Fibroblast of upper back skin (primary cell): Measurements from ENCODE around the gene ZNF594.
"Not testable (repeated sequence)": the region's sequence is repeated elsewhere in the genome, so short reads cannot be mapped to it uniquely, and the experiment has no call there.

Source experiments
- DNase-seq: peaks from one replicate; pipeline ENCODE4 v3.0.0-alpha.2; 2013

The ZNF594 gene

GRCh38 chr17:5135726-5136579, 55.7 kb downstream of the ZNF594 start:
- DNase-seq, result no peak

- not testable (repeated sequence) for DNase-seq
Observed at GRCh38 chr17:5135131-5135712, 56.4 kb downstream of the ZNF594 start.

- DNase-seq, result not testable (repeated sequence)
Observed at GRCh38 chr17:5134571-5134970, 57.1 kb downstream of the ZNF594 start.

GRCh38 chr17:5133961-5134360, 57.7 kb downstream of the ZNF594 start:
- DNase-seq, result not testable (repeated sequence)

- DNase-seq, result no peak
Observed at GRCh38 chr17:5133311-5133710, 58.4 kb downstream of the ZNF594 start.

- DNase-seq, result not testable (repeated sequence)
Observed at GRCh38 chr17:5132503-5133225, 59.0 kb downstream of the ZNF594 start.

- DNase-seq, result not testable (repeated sequence)
Observed at GRCh38 chr17:5131799-5132502, 59.7 kb downstream of the ZNF594 start.

GRCh38 chr17:5131146-5131715, 60.4 kb downstream of the ZNF594 start:
- DNase-seq, result no peak

GRCh38 chr17:5130687-5131086, 61.0 kb downstream of the ZNF594 start:
- not testable (repeated sequence) for DNase-seq

- DNase-seq, result not testable (repeated sequence)
Observed at GRCh38 chr17:5130261-5130660, 61.4 kb downstream of the ZNF594 start.

- DNase-seq, result not testable (repeated sequence)
Observed at GRCh38 chr17:5129770-5130169, 61.9 kb downstream of the ZNF594 start.
